WTC11 (cell line): ENCODE results near the gene REEP1. TPM values are rescaled to one million over a fixed set of nuclear protein-coding genes. Genes with fewer than 3 reads are reported as not detected.

Experiments
- ATAC-seq: fragments of 200-7000 bp; cut with Tn5 transposase; 2 replicates; pipeline ENCODE4 v1.10.0; 2021; ENCODE audit warnings: mild to moderate bottlenecking, moderate library complexity
- CTCF ChIA-PET: fragments of 300-600 bp; sonication (Branson Sonifier 250); formaldehyde crosslinking; loops from one replicate; lab custom pipeline; 2021; ENCODE audit warnings: antibody characterized with exemption; lab: Charles Lee
- POLR2A ChIA-PET: fragments of 350-600 bp; sonication (Branson Sonifier 250); formaldehyde crosslinking; loops from one replicate; lab custom pipeline; 2021; ENCODE audit warnings: antibody characterized with exemption; lab: Charles Lee
- DNase-seq: peaks from one replicate; pipeline ENCODE4 v3.0.0; 2021; ENCODE audit warnings: low spot score
- H3K27ac Mint-ChIP-seq: 2 replicates; pipeline ENCODE4 v1.8.0; 2021; ENCODE audit warnings: mixed read lengths
- H3K27me3 Mint-ChIP-seq: 2 replicates; pipeline ENCODE4 v1.8.0; 2021; ENCODE audit warnings: low read depth, mild to moderate bottlenecking, moderate library complexity, mixed read lengths
- H3K36me3 Mint-ChIP-seq: 2 replicates; pipeline ENCODE4 v1.8.0; 2021; ENCODE audit warnings: mixed read lengths
- H3K4me1 Mint-ChIP-seq: 2 replicates; pipeline ENCODE4 v1.8.0; 2022; ENCODE audit warnings: mixed read lengths
- H3K4me3 Mint-ChIP-seq: 2 replicates; pipeline ENCODE4 v1.8.0; 2021; ENCODE audit warnings: mild to moderate bottlenecking, moderate library complexity, mixed read lengths
- H3K9me3 Mint-ChIP-seq: 2 replicates; pipeline ENCODE4 v1.8.0; 2021; ENCODE audit warnings: mixed read lengths
- ATF1 ChIP-seq: sonication (generic); formaldehyde crosslinking; IDR thresholded peaks from 2 replicates; pipeline ENCODE4 v1.8.1; 2023; ENCODE audit warnings: mild to moderate bottlenecking, moderate library complexity, missing genetic modification reagents
- CBFB ChIP-seq: sonication (generic); formaldehyde crosslinking; IDR thresholded peaks from 2 replicates; pipeline ENCODE4 v1.8.1; 2022; ENCODE audit warnings: mild to moderate bottlenecking, low read depth, missing genetic modification reagents
- E2F1 ChIP-seq: sonication (generic); formaldehyde crosslinking; IDR thresholded peaks from 2 replicates; pipeline ENCODE4 v1.8.0; 2022; ENCODE audit warnings: mild to moderate bottlenecking, missing genetic modification reagents
- ETV6 ChIP-seq: sonication (generic); formaldehyde crosslinking; IDR thresholded peaks from 2 replicates; pipeline ENCODE4 v1.8.1; 2022; ENCODE audit warnings: mild to moderate bottlenecking, missing genetic modification reagents
- FOXJ3 ChIP-seq: sonication (generic); formaldehyde crosslinking; IDR thresholded peaks from 2 replicates; pipeline ENCODE4 v1.9.0; 2021; ENCODE audit warnings: missing genetic modification reagents, mild to moderate bottlenecking, borderline replicate concordance
- FOXP1 ChIP-seq: sonication (generic); formaldehyde crosslinking; IDR thresholded peaks from 2 replicates; pipeline ENCODE4 v1.8.0; 2022; ENCODE audit warnings: missing genetic modification reagents, mild to moderate bottlenecking, moderate library complexity, borderline replicate concordance
- HMGXB4 ChIP-seq: sonication (generic); formaldehyde crosslinking; IDR thresholded peaks from 2 replicates; pipeline ENCODE4 v1.8.1; 2023; ENCODE audit warnings: mild to moderate bottlenecking, moderate library complexity, missing genetic modification reagents
- IRF1 ChIP-seq: sonication (generic); formaldehyde crosslinking; IDR thresholded peaks from 2 replicates; pipeline ENCODE4 v1.8.0; 2023; ENCODE audit warnings: missing genetic modification reagents
- IRF2 ChIP-seq: sonication (generic); formaldehyde crosslinking; IDR thresholded peaks from 2 replicates; pipeline ENCODE4 v1.8.0; 2022; ENCODE audit warnings: low read depth, missing genetic modification reagents, borderline replicate concordance
- MAX ChIP-seq: sonication (generic); formaldehyde crosslinking; IDR thresholded peaks from 2 replicates; pipeline ENCODE4 v1.8.0; 2022; ENCODE audit warnings: mild to moderate bottlenecking, missing genetic modification reagents
- NFYB ChIP-seq: sonication (generic); formaldehyde crosslinking; conservative IDR thresholded peaks from 2 replicates; pipeline ENCODE4 v1.8.0; 2022; ENCODE audit warnings: low read depth, missing genetic modification reagents
- NR3C1 ChIP-seq: sonication (generic); formaldehyde crosslinking; conservative IDR thresholded peaks from 2 replicates; pipeline ENCODE4 v1.8.1; 2023; ENCODE audit warnings: low read depth, mild to moderate bottlenecking, missing genetic modification reagents
- SP1 ChIP-seq: sonication (generic); formaldehyde crosslinking; conservative IDR thresholded peaks from 2 replicates; pipeline ENCODE4 v1.8.1; 2022; ENCODE audit warnings: missing genetic modification reagents
- USF2 ChIP-seq: sonication (generic); formaldehyde crosslinking; IDR thresholded peaks from 2 replicates; pipeline ENCODE4 v1.8.1; 2023; ENCODE audit warnings: mild to moderate bottlenecking, missing genetic modification reagents, moderate library complexity
- ZNF281 ChIP-seq: sonication (generic); formaldehyde crosslinking; IDR thresholded peaks from 2 replicates; pipeline ENCODE4 v1.8.0; 2023; ENCODE audit warnings: mild to moderate bottlenecking, missing genetic modification reagents
- ZNF425 ChIP-seq: fragments of 250-450 bp; sonication (Bioruptor Pico); conservative IDR thresholded peaks from 2 replicates; pipeline ENCODE4 v1.9.0; 2021; ENCODE audit warnings: mild to moderate bottlenecking
- total RNA-seq: library from RNA; stranded (reverse); gene quantifications from 3 replicates; pipeline ENCODE4 v1.2.3, GENCODE V29; 2021

The REEP1 gene
- total RNA-seq, 1 experiment from 2014 or later = 1.9 TPM

- TF ChIP-seq ZNF425 (no peak), IRF1 (CRISPR knock-in tag) (no peak), E2F1 (no peak), NFYB (CRISPR knock-in tag) (no peak)
Measured at GRCh38 chr2:86336675-86337243, 667 bp downstream of the REEP1 start (continued).

GRCh38 chr2:86335865-86336674 lies 1.4 kb downstream of the REEP1 start:
- H3K4me1 Mint-ChIP-seq = peaks cover 14% of the 10 kb centered on the region
- ATAC-seq (no peak), DNase-seq (no peak)
- H3K9me3 Mint-ChIP-seq = peaks cover 5% of the 10 kb centered on the region
- no peaks in the 10 kb centered on the region for H3K36me3 Mint-ChIP-seq
- H3K4me3 Mint-ChIP-seq = peak overlapping the region; percentile 84
- H3K27ac Mint-ChIP-seq = no peak overlapping the region
- peaks cover 69% of the 10 kb centered on the region for H3K27me3 Mint-ChIP-seq
- 0 out of 2 replicates have a peak, but pooled peaks have one; percentile 24 for TF ChIP-seq USF2 (CRISPR knock-in tag)
- no peak for TF ChIP-seq IRF2
- TF ChIP-seq FOXP1 = no peak
- no peak for TF ChIP-seq ZNF425
- TF ChIP-seq ETV6 (CRISPR knock-in tag) = no peak
- TF ChIP-seq CBFB (CRISPR knock-in tag) = no peak
- TF ChIP-seq SP1 = no peak
- TF ChIP-seq ATF1 (CRISPR knock-in tag) = no peak
- POLR2A ChIA-PET = interaction anchor here (1.4 kb wide), 1 partner anchor 105 kb away, joined by 3 read pairs; the partner anchor contains the start of gene KDM3A
- CTCF ChIA-PET = interaction anchor here (0.6 to 3.1 kb wide), 5 partner anchors 37 to 699 kb away, joined by 3 to 14 read pairs (median 3); no protein-coding TSS in a partner anchor

- DNase-seq (no peak), ATAC-seq (no peak)
- H3K27ac Mint-ChIP-seq = no peak overlapping the region
- H3K4me3 Mint-ChIP-seq = no peak overlapping the region
- peaks cover 14% of the 10 kb centered on the region for H3K4me1 Mint-ChIP-seq
- H3K36me3 Mint-ChIP-seq = no peaks in the 10 kb centered on the region; the same call in 1 of the 2 replicates
- H3K27me3 Mint-ChIP-seq = peaks cover 42% of the 10 kb centered on the region
- TF ChIP-seq FOXJ3 (CRISPR knock-in tag) (no peak), HMGXB4 (no peak), NR3C1 (no peak), ZNF281 (no peak), MAX (CRISPR knock-in tag) (no peak)
- CTCF ChIA-PET = interaction anchor here (1.0 to 1.4 kb wide), 3 partner anchors 35 to 113 kb away, joined by 3 to 4 read pairs (median 3); no protein-coding TSS in a partner anchor
- POLR2A ChIA-PET = no interaction called here
- peaks cover 6% of the 10 kb centered on the region for H3K9me3 Mint-ChIP-seq
Measured at GRCh38 chr2:86333378-86333777, 4.0 kb downstream of the REEP1 start.
